ENCODE results near the gene RRP12.
"Not testable (repeated sequence)": the region's sequence is repeated elsewhere in the genome, so short reads cannot be mapped to it uniquely, and the experiment has no call there.

The RRP12 gene, protein sequence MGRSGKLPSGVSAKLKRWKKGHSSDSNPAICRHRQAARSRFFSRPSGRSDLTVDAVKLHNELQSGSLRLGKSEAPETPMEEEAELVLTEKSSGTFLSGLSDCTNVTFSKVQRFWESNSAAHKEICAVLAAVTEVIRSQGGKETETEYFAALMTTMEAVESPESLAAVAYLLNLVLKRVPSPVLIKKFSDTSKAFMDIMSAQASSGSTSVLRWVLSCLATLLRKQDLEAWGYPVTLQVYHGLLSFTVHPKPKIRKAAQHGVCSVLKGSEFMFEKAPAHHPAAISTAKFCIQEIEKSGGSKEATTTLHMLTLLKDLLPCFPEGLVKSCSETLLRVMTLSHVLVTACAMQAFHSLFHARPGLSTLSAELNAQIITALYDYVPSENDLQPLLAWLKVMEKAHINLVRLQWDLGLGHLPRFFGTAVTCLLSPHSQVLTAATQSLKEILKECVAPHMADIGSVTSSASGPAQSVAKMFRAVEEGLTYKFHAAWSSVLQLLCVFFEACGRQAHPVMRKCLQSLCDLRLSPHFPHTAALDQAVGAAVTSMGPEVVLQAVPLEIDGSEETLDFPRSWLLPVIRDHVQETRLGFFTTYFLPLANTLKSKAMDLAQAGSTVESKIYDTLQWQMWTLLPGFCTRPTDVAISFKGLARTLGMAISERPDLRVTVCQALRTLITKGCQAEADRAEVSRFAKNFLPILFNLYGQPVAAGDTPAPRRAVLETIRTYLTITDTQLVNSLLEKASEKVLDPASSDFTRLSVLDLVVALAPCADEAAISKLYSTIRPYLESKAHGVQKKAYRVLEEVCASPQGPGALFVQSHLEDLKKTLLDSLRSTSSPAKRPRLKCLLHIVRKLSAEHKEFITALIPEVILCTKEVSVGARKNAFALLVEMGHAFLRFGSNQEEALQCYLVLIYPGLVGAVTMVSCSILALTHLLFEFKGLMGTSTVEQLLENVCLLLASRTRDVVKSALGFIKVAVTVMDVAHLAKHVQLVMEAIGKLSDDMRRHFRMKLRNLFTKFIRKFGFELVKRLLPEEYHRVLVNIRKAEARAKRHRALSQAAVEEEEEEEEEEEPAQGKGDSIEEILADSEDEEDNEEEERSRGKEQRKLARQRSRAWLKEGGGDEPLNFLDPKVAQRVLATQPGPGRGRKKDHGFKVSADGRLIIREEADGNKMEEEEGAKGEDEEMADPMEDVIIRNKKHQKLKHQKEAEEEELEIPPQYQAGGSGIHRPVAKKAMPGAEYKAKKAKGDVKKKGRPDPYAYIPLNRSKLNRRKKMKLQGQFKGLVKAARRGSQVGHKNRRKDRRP (N-terminal part only)

DNA sequence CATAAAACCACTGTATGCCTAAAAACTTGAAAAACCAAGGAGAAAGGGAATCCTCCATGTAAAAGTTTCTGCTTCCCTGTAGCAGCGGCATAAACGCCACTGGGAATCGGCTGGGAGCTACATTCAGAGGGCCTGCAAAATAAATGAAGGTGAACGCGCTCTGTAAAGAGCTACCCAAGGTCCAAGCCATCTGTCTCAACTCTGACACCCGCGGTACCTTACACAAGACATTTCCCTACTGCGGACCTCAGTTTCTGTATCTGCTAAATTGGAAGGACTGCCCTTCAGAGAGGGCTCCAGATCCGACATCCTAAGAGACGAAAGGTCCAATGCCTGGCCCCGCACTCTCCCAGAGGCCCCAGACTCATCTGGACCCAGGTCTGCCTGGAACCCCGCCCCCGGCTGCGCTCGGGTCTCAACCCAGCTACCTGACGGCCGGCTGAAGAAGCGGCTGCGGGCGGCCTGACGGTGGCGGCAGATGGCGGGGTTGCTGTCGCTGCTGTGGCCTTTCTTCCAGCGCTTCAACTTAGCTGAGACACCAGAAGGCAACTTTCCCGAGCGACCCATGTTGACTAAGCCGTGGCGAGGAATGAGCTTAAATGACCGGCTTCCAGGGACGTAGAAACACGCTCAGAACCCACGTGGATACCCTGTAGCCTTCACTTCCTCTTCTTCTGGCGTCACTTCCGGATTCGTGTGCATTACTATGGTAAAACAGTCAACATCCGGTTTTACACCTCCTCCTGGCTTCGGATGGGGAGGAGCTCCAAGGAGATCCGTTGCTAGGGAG, at the start of gene RRP12:
Gene RRP12 (minus strand): TSS at position 676 of the 790 bp plus-strand sequence. CDS start 109 bp downstream, at position 567.
- peak; percentile 13 to 95 (median 77) for DNase-seq

DNA sequence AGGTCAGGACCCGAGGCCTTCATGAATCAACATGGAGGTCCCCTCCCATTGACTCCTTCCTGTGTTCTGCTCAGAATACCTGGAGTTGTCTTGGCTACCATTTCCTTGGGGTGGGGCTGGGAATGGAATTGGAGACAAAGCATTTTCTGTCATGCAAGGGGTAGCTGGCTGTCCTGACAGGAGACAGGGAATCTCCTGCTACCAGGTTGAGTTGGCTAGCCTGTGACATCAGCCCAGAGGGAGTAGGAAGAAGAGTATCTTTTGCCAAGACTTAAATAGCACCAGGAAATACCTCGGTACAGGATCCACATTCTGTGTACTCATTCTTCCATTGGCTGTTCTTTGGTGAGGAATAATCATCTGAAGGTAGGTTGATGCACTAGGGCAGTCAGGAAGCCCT, 49.7 kb upstream of the RRP12 start:
- DNase-seq = no peak

DNA sequence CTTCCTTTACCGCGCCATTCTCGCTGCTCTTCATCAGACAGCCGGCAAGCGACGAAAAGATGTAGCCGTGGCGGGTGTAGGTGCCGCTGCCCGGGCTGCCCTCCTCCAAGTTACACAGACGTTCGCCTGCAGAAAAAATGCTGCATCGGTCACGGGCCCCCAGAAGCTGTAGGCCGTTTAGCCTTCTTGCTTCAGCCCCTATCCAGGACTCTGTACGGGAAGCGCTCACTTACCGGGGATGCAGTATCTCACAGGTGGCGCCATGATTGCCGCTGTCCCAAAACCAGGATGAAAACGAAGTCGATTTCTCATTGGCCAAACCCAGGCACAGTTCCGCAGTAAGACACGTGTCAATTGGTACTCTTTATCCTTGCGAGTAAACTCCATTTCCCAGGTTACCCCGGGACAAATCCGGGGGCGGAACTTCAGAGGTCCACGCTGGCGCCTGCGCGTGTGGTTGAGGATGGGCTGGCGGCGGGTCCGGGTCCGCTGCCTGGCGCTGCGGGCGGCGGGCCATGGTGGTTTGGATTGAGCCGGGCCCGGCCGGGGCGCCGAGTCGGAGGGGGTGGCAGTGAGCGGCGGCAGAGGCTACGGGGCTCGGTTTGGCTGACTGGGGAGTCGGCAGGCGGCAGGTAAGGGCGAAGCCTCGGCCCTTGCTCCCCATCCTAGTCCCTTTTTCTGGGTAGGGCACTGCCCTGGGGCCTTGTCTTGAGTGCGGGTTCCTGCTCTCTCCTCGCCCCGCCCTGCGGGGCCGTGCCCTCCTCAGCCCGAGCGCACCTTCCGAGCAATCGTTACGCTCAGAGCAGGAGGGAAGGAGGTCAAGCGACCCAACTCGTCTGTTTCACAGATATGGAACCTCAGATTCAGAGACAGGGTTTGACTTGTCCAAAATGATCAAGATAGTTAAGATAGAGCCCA, 44.8 kb upstream of the RRP12 start, which contains the start of the genes EXOSC1 and ZDHHC16:
Gene EXOSC1 (minus strand): TSS at position 285 of the 918 bp plus-strand sequence. CDS start 21 bp downstream, at position 264.
Gene ZDHHC16 (plus strand): TSS at position 454 of the 918 bp plus-strand sequence. CDS start 5,501 bp downstream, outside the sequence.
- peak; percentile 40 to 97 (median 90) for DNase-seq

DNA sequence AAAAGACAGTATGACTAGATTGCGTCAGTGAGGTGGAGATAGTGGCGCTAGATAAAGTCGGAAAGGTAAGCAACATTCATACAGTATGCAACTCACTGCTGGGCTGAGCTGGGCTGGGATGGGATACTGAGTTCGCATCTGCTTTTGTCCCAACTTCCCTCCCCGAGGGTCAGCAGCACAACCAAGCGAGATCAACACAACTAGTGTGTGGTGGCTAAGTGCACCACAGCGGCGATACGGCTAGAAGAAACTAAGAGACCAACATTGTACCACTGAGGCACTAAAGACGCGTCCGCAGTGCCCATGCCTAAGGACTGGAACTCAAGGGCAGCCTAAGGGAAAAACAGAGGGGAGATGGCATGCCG, 44.2 kb upstream of the RRP12 start:
- DNase-seq = no peak

DNA sequence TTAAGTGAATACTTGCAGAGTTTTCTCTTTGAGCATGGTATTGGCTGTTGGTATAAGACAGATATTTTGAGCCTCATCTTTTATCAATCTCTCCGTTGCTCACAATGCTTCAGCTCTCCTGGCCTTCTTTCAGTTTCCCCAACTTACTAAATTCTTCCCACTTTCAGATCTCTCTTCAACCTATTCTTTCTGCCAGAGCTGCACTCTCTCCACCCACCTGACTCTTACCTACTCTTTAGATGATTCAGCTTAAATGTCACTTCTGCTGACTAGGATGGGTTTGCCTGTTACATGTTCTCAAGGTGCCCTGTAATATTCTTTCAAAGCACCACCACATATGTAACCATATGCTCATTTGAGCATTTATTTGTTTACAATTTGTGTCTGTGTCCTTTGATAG, 43.1 kb upstream of the RRP12 start:
- DNase-seq = no peak

DNA sequence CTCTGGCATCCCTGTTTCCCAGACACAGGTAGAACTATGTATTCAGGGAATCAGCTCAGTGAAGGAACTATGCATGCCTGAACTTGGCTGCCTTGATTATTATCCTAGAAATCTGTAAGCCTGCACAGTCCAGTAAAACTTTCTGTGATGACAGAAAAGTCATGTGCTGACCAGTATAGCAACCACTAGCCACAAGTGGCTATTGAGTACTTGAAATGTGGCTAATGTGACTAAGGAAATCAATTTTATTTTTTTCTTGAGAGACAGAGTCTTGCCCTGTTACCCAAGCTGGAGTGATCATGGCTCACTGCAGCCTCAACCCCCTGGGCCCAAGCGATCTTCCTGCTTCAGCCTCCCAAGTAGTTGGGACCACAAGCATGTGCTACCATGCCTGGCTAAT, 41.1 kb upstream of the RRP12 start:
- DNase-seq = no peak

DNA sequence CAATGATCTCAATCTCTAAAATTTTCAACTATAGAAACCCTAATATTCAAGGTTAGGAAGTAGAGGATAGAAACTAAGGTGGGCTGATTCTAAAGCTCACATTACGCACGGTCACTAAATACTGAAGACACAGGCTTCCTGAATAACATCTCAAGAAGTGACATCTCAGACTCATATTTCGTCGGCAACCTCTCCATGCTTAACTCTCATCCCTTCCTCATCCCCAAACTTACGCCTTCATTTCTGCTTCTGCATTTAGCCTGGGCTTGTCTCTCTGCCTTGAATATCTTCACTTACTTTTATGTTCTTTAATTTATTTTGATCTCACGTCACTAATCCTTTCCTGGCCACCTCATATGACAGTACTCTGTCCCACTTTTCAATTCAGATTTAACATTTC, 34.1 kb upstream of the RRP12 start:
- no peak for DNase-seq

DNA sequence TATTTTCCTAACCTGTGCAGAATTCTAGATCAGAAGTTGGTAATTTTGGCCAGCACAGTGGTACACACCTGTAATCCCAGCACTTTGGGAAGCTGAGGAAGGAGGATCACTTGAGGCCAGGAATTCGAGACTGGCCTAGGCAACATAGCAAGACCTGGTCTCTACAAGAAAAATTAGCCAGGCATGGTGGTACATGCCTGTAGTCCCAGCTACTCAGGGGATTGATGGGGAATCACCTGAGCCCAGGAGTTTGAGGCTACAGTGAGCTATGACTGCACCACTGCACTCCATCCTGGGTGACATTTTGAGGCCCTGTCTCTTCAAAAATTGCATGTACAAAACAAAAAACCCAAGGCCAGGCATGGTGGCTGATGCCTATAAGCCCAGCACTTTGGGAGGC, 33.4 kb upstream of the RRP12 start:
- DNase-seq = no peak

DNA sequence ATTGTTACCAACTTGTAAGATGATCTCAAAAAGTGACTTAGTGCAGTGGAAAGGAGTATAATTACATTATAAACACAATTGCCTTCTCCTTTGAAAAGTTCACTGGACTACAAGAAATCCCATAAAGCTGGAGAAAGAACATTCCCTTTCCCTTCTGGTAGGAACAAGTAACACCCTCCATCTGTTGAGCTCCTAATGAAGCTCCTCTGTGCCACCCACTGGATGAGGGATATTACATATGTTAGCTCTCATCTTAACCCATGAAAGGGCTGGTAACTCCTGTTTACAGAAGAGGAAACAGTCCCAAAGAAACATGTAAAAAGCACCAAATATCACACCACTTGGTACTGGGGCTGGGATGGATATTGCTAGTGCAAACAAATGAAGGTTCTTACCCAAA, 32.9 kb upstream of the RRP12 start:
- DNase-seq = no peak

DNA sequence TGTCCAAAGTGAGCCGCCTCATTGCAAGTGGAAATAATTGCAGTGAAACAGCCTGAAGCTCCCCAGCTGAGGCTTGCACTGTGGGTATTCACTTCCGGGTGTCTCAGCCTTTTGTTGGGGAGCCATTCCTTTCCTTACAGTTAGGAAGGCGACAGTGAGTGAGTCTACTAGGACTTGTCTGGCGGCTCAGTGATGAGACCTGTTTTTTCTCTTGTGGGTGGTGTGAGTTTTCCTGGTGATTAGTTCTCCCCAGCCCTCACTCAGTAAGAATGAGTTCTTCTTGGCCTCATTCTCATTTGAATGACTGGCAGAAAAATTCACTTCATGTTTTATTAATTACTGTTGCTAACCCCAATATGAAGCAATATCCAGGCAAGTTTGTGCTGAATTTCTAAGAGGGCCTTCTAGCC, 27.4 kb upstream of the RRP12 start:
- no peak for DNase-seq

DNA sequence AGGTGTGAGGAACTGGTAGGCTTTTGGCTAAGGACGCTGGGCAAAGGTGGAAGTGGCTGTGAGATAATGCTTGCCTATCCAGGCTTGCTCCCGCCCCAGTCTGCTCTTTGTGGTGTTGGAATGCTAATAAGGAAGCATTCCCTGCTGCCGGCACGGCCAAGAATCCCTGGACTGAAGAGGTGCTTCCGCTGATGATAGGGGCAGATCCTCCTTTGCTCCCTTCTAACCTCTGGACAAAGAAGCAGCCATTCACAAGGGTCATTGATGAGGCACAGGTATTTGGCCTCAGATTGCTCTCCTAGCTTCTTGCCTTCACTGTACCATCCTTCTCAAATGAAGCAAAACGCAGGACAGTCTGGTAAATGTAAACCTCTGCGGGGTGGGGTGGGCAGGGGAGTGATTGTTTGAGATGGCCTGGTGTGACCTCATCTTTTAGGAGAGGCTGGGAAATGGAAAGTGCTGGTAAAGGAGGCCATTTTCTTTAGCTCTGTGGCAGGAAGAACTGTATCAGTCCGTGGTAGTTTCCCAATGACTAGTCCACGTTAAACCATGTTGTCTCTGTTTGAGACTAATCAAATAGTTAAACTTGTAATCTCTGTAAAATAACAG, 26.5 kb upstream of the RRP12 start:
- no peak for DNase-seq

DNA sequence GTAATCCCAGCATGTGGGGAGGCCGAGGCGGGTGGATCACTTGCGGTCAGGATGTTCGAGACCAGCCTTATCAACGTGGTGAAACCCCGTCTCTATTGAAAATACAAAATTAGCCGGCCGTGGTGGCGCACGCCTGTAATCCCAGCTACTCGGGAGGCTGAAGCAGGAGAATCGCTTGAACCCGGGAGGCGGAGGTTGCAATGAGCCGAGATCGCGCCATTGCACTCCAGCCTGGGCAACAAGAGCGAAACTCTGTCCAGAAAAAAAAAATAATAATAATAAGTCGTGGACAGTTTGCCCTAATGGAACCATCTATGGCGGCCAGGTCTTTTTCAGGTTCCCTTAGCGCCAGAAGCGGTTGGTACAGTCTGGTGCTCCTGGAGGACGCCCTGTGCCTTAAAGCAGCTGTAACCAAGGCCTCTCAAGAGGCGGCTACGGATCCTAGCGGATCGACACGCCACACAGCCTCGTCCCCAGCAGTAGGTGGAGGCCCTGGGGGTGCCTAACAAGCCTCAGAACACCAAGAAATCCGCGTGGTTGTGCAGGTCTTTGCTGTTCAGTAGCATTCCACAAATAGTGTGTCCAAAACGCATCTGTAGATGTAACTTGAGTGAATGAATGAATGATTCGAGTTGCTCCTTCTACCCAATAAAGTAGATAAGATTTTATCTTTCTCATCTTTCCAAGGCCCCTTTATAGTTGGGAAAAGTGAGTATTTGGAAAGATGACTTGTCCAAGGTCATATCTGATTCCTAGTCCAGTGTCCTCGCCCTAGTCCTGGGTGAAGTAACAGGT, 25.8 kb upstream of the RRP12 start:
- no peak for DNase-seq

DNA sequence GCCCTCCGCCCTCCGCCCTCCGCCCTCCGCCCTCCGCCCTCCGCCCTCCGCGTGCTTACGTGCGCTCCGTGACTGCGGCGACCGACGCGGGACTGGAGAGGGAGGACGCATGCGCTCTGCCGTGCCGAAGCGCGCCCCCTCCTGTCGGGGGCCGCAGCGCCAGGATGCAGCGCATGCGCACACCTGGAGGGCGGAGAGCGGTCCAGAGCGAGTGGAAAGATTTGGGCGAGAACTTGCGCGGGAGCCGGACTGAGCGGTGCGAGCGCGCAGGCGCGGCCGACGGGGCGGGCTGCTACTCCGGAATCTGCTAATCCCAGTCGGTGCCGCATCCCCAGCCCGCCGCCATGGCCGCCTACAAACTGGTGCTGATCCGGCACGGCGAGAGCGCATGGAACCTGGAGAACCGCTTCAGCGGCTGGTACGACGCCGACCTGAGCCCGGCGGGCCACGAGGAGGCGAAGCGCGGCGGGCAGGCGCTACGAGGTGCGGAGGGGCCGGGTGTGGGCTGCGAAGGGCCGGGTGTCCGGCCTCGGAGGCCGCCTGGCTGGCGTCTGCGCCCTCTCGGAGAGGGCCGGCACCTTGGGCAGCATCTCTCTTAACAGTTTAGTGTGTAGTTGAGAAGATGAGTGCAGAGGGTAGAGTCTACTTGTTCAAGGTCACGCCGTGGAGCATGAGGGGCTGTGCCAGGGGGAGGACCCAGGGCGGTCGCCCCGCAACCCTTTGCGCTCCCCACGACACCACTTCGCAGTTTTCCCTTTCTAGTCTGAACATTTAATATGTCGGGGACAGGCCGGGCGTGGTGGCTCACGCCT, 25.0 kb upstream of the RRP12 start, which contains the start of gene PGAM1:
Gene PGAM1 (plus strand): TSS at position 228 of the 812 bp plus-strand sequence. CDS start 117 bp downstream, at position 345.
- peak; percentile 53 to 98 (median 94) for DNase-seq

DNA sequence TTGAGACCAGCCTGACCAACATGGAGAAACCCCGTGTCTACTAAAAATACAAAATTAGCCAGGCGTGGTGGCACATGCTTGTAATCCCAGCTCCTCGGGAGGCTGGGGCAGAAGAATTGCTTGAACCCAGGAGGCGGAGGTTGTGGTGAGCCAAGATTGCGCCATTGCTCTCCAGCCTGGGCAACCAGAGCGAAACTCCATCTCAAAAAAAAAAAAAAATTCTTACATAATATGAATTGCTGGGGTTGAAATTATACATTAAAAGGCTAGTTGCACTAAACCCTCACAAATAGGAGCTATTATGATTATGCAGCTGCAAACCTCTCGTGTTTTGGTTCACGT, 22.6 kb upstream of the RRP12 start:
- not testable (repeated sequence) for DNase-seq

DNA sequence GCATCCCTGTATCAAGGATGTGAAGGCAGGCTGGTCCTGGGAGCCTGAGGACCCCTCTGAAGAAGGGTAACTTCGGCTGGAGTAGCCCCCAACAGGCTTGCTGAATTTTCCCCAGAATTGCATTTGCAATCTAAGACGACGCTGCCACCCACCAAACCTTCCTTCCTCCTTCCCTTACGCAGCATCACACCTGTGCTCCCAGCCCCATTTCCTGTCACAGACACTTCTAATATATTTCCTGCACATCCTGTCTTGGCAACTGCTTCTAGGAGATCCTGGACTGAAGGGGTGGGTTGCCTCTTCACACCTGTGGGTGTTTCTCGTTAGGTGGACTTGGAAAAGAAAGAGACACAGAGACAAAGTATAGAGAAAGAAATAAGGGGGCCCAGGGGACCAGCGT, 15.4 kb upstream of the RRP12 start:
- DNase-seq = no peak

DNA sequence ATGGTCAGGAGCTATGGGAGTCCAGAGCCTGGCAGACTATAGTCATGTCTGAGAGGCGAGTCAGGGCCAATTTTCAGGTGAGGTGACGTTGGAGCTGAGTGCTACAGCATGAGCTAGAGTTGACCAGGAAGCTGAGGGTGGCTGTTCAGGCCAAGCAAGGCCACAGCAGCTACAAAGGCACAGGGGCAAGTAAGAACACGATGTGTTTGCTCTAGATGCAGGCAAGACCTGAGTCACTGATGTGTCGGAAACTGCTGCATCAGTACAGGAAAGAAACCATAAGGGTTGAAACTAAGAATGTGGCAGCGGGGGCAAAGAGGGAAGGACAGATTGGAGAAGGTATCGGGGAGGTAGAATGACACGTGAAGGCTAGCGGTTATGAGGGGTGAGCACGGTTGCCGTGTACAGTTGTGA, 11.8 kb upstream of the RRP12 start:
- no peak for DNase-seq

DNA sequence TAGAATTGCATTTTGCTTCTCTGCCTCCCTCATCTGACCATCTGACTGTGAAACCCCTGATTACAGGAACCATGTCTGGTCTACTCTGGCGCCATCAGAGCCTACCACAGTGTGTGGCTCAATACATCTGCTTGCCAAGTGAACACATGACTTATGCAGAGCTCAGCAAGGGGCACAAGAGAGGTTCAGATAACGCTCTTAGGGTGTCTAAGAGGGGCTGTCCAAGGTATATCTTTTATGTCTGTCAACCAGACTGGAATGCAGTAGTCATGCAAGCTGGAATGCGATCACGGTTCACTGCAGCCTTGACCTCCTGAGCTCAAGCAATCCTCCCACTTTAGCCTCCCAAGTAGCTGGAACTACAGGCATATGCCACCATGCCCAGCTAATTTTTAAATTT, 10.3 kb upstream of the RRP12 start:
- DNase-seq = no peak

DNA sequence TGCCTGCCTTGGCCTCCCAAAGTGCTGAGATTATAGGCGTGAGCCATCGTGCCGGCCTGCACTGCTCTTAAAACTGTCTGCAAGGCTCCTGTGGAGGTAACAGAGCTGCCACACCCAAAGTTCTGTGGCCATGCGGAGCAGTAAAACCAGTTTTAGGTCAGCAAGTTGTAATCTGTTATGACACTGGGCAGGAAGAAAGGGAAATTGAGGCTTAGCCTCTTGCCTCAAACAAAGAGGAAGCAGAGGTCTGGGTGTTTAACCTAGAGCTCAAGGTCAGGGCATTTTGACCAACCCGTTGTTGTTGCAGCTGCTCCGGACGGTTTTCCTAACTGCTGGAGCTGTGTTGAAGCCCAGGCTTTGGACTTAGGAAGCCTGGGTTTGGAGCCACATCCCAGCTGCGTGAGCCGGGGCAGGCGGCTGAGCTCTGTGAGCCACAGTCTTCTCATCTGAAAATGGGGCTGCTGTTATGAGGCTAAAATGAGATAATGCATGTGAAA, 7.4 kb upstream of the RRP12 start:
- no peak for DNase-seq

Measured in C1 segment of cervical spinal cord (tissue), 14 donors.